Nephron (organoid): ENCODE data around the gene SRSF1.
A peak's percentile ranks its signal among the peaks of the same experiment; 100 is the strongest.

Source experiments
- H3K27ac Mint-ChIP-seq, 3 experiments: 2 replicates each; pipeline ENCODE4 v1.8.0; 2020; ENCODE audit warnings: mixed read lengths in 3 of 3, mild to moderate bottlenecking in 2 of 3, moderate library complexity in 1 of 3
- H3K27me3 Mint-ChIP-seq: 2 replicates; pipeline ENCODE4 v1.8.0; 2021; ENCODE audit warnings: low read depth, mild to moderate bottlenecking, moderate library complexity, mixed read lengths
- H3K36me3 Mint-ChIP-seq: 2 replicates; pipeline ENCODE4 v1.8.0; 2020; ENCODE audit warnings: low read depth, mixed read lengths
- H3K4me1 Mint-ChIP-seq: 2 replicates; pipeline ENCODE4 v1.8.0; 2020; ENCODE audit warnings: mixed read lengths
- H3K4me3 Mint-ChIP-seq, 3 experiments: 2 replicates each; pipeline ENCODE4 v1.8.0; 2020; ENCODE audit warnings: mild to moderate bottlenecking in 3 of 3, mixed read lengths in 3 of 3, moderate library complexity in 2 of 3
- H3K9me3 Mint-ChIP-seq: 2 replicates; pipeline ENCODE4 v1.8.0; 2020; ENCODE audit warnings: mixed read lengths
- TF ChIP-seq, protein P1 (sequence below), 3 experiments: fragments of 200-600 bp; sonication (generic); IDR thresholded peaks; one replicate each; pipeline ENCODE4 v1.5.0; 2021; ENCODE audit warnings: antibody characterized with exemption in 3 of 3; ENCODE audit not compliant: unreplicated experiment in 3 of 3

SRSF1 gene

DNA sequence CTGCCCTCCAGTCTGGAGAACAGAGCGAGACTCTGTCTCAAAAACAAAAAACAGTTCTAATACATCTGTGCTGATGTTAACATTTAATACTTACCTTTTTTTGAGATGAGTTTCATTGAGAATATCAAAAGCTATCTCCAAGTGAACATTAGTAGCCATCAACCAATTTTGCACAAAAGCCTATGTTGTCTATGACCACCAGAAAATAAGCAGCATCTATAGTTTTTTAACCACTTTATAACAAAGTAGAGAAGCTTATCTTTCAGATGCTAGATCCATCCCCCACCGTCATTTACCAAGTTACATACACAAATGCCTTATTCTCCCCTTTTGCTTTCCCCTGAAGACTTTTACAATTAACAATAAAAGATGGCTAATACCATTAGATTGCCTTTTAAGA is 4.1 kb downstream of the SRSF1 start:
- H3K4me1 Mint-ChIP-seq: peaks cover 60% of the 10 kb centered on the region
- TF ChIP-seq, protein P1, sequence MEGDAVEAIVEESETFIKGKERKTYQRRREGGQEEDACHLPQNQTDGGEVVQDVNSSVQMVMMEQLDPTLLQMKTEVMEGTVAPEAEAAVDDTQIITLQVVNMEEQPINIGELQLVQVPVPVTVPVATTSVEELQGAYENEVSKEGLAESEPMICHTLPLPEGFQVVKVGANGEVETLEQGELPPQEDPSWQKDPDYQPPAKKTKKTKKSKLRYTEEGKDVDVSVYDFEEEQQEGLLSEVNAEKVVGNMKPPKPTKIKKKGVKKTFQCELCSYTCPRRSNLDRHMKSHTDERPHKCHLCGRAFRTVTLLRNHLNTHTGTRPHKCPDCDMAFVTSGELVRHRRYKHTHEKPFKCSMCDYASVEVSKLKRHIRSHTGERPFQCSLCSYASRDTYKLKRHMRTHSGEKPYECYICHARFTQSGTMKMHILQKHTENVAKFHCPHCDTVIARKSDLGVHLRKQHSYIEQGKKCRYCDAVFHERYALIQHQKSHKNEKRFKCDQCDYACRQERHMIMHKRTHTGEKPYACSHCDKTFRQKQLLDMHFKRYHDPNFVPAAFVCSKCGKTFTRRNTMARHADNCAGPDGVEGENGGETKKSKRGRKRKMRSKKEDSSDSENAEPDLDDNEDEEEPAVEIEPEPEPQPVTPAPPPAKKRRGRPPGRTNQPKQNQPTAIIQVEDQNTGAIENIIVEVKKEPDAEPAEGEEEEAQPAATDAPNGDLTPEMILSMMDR (IDR thresholded peaks at IDR 0.05; ENCODE audit: unreplicated experiment in 3 of 3): no peak
- peak overlapping the region; percentile 3 to 68 (median 24) for H3K4me3 Mint-ChIP-seq
- H3K9me3 Mint-ChIP-seq: no peaks in the 10 kb centered on the region
- H3K27ac Mint-ChIP-seq: no peak overlapping the region
- no peaks in the 10 kb centered on the region for H3K27me3 Mint-ChIP-seq
- H3K36me3 Mint-ChIP-seq: peaks cover 65% of the 10 kb centered on the region

DNA sequence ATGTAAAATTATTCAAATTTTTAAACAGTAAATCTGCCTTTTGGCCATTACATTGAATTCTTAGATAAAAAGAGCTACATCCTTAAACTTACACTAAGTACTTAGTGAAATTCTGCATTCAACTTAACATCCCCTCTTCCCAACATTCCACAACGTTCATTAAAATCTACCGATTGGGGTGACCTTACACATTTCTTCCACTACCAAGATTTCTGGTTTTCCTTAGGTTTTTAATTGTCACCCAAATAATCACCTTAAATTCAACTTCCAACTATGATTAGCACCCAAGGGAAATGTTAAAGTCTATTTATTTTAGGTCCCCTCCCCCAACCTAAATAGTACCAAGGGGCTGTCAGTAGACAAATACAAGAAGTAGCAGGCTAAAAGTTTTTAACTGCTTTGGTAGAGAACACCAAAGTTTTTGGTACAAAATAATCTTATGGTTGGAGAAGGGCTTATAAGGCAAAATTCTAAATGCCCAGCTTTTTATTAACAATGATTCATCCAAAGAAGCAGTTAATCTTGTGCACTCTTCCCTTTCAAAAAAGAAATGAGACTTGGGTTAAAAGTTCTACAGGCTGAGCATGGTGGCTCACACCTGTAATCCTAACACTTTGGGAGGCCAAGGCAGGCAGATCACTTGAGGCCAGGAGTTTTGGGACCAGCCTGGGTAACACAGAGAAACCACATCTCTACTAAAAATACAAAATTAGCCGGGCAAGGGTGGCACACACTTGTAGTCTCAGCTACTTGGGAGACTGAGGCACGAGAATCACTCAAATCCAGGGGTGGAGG is 4.7 kb downstream of the SRSF1 start:
- TF ChIP-seq, protein P1 (IDR thresholded peaks at IDR 0.05; ENCODE audit: unreplicated experiment in 3 of 3): no peak
- no peaks in the 10 kb centered on the region for H3K9me3 Mint-ChIP-seq
- peak overlapping the region; percentile 14 to 52 (median 34) for H3K4me3 Mint-ChIP-seq
- H3K36me3 Mint-ChIP-seq: peaks cover 70% of the 10 kb centered on the region
- no peak overlapping the region for H3K27ac Mint-ChIP-seq
- no peaks in the 10 kb centered on the region for H3K27me3 Mint-ChIP-seq
- peaks cover 53% of the 10 kb centered on the region for H3K4me1 Mint-ChIP-seq

DNA sequence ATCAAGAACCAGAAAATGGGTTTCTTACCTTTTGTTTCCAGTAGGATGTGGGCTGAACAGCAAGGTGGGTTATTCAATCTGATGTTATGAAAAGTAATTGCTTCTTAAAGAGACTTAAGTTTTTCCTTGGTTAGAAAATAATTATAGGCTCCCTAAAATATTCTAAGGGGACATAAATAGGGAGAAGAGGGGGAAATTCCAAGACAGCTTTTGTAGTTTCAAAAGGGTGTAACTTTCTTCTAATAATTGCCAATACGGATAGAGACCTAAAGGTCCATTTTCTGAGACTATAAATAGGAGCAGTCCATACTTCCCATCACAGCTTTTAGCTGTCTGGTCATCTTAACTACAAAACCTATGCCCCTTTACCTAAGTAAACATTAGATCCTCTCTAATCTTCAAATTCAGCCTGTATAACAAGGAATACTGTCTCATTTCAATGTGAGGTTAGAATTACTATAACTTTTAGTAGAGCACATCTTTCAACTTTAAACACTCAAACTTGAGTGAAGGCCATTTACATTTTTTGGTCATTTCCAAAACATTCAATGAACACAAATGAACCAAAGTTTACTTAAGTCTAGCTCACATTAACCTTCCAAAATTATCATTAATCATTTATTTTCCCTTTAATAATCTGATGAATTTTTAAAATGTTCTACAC is 5.5 kb downstream of the SRSF1 start:
- Mint-ChIP-seq H3K27ac (no peak overlapping the region), H3K9me3 (no peaks in the 10 kb centered on the region), H3K36me3 (peaks cover 68% of the 10 kb centered on the region), H3K27me3 (no peaks in the 10 kb centered on the region), H3K4me1 (peaks cover 49% of the 10 kb centered on the region), H3K4me3 (no peak overlapping the region)
- TF ChIP-seq, protein P1 (IDR thresholded peaks at IDR 0.05; ENCODE audit: unreplicated experiment in 3 of 3): no peak

DNA sequence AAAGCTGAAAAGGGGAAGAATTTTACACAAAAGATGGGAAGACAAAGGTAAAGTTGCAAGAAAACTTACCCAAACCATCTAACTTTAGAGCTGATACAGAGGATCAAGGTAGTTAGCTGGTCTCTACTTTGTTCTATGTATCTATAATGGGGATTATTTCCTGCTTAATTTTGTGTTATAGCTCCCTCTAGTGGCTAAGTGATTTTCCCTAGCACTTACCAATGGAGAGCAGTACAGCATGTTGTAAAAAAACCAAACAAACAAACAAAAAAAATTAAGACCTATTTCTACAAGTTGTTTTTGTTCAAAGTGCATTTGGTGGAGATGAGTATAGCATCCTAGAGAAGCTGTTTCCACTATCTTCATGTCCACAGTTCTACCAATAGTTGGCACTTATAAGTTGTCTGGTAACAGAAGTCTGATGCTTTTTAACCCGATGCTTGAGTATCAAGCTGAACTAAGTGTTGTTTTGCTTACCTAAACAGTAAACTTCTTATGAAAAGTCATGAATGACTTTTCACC is 7.5 kb downstream of the SRSF1 start:
- Mint-ChIP-seq H3K9me3 (no peaks in the 10 kb centered on the region), H3K36me3 (peaks cover 53% of the 10 kb centered on the region), H3K4me1 (peaks cover 37% of the 10 kb centered on the region), H3K4me3 (no peak overlapping the region), H3K27ac (peak overlapping the region; percentile 23 to 38 (median 34)), H3K27me3 (no peaks in the 10 kb centered on the region)
- TF ChIP-seq, protein P1 (IDR thresholded peaks at IDR 0.05; ENCODE audit: unreplicated experiment in 3 of 3): peak; percentile 82 to 89 (median 83)

DNA sequence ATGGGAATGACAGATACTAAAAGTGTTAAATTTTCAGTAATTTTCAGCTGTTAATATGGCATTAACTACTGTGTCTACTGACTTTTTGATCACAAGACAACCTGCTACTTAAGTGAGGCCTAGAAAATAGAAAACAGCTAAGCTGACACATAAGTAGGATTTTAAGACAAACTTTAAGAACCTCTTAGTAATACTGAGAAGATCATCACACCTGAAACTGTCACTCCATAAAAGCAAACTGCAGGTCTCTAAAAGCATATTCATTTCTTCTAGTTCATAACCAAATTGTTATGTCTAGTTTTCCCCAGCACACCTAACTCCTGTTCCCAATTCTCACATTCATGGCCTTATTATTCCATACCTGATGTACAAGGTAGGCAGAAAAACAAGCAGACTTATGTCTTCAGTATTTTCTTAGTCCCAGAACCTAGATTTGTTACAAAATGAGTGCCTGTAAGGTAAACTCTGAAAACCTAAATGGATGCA is 8.0 kb downstream of the SRSF1 start:
- Mint-ChIP-seq H3K36me3 (peaks cover 49% of the 10 kb centered on the region), H3K9me3 (no peaks in the 10 kb centered on the region), H3K27me3 (no peaks in the 10 kb centered on the region), H3K4me3 (no peak overlapping the region), H3K27ac (peak overlapping the region; percentile 23 to 38 (median 34)), H3K4me1 (peaks cover 37% of the 10 kb centered on the region)
- TF ChIP-seq, protein P1 (IDR thresholded peaks at IDR 0.05; ENCODE audit: unreplicated experiment in 3 of 3): no peak
